Testis (tissue), 2 donors: ENCODE results near the gene IFI27L2.

ENCODE experiments used
- CTCF ChIP-seq, 3 experiments: fragments of 450-650 bp in 2 of 3; fragments of 200-600 bp in 1 of 3; sonication (generic) in 1 of 3; IDR thresholded peaks; one replicate each; pipeline ENCODE4 v1.5.1; 2016 to 2019; ENCODE audit warnings: antibody characterized with exemption in 3 of 3, mild to moderate bottlenecking in 2 of 3, moderate library complexity in 1 of 3
- POLR2A ChIP-seq: fragments of 450-650 bp; IDR thresholded peaks from one replicate; pipeline ENCODE4 v1.6.1; 2017; ENCODE audit warnings: antibody characterized with exemption, mild to moderate bottlenecking, moderate library complexity

- no peak for TF ChIP-seq CTCF (IDR thresholded peaks at IDR 0.05)
- no peak for TF ChIP-seq POLR2A
Observed at GRCh38 chr14:94117856-94118255, 11.5 kb downstream of the IFI27L2 start.
